Sigmoid colon (tissue), 7 donors: ENCODE results near the gene GALP. TPM values are rescaled to one million over a fixed set of nuclear protein-coding genes. Genes with fewer than 3 reads are reported as not detected.

Experiments used
- DNase-seq: peaks from one replicate; pipeline ENCODE4 v3.0.0-alpha.2; 2019
- H3K27ac ChIP-seq, 4 donors: fragments of 200-600 bp; sonication (generic); one replicate each; pipeline ENCODE4 v1.5.1; 2016 to 2019; ENCODE audit warnings: mild to moderate bottlenecking in 1 of 4
- H3K27me3 ChIP-seq, 3 donors: fragments of 200-600 bp; sonication (generic); one replicate each; pipeline ENCODE4 v1.5.1; 2019; ENCODE audit warnings: mild to moderate bottlenecking in 1 of 3
- H3K36me3 ChIP-seq, 4 donors: fragments of 200-600 bp; sonication (generic); one replicate each; pipeline ENCODE4 v1.5.1; 2016 to 2019
- H3K4me1 ChIP-seq, 4 donors: fragments of 200-600 bp; sonication (generic); one replicate each; pipeline ENCODE4 v1.5.1; 2017 to 2019
- H3K4me3 ChIP-seq, 4 donors: fragments of 200-600 bp; sonication (generic); one replicate each; pipeline ENCODE4 v1.5.1; 2017 to 2019; ENCODE audit warnings: mild to moderate bottlenecking in 2 of 4, moderate library complexity in 1 of 4
- H3K9me3 ChIP-seq, 4 donors: fragments of 200-600 bp in 3 of 4; sonication (generic) in 3 of 4; one replicate each; pipeline versions ENCODE4 v1.5.1 to v1.6.1; 2013 to 2019
- CTCF ChIP-seq, 4 experiments: fragments of 450-650 bp in 3 of 4; fragments of 200-600 bp in 1 of 4; IDR thresholded peaks; one replicate each; pipeline ENCODE4 v1.5.1; 2016 to 2019; ENCODE audit warnings: antibody characterized with exemption in 4 of 4, mild to moderate bottlenecking in 3 of 4, moderate library complexity in 2 of 4
- EP300 ChIP-seq, 4 donors: sonication (generic); formaldehyde crosslinking; IDR thresholded peaks; one replicate each; pipeline ENCODE4 v1.6.1; 2017; ENCODE audit warnings: antibody characterized with exemption in 4 of 4
- POLR2A ChIP-seq, 2 donors: fragments of 450-650 bp; IDR thresholded peaks; one replicate each; pipeline ENCODE4 v1.6.1; 2016; ENCODE audit warnings: antibody characterized with exemption in 2 of 2, mild to moderate bottlenecking in 2 of 2, moderate library complexity in 2 of 2
- POLR2AphosphoS5 ChIP-seq, 4 donors: sonication (generic); formaldehyde crosslinking; IDR thresholded peaks; one replicate each; pipeline ENCODE4 v1.6.1; 2017; ENCODE audit warnings: antibody characterized with exemption in 4 of 4
- WGBS, 2 donors: extraction: QIAGEN DNeasy Blood & Tissue Kit; methylation state at CpG; one replicate each; pipeline ENCODE4 v1.1.7; 2013; 5-methylcytosine and 5-hydroxymethylcytosine counted together
- intact Hi-C: fragments of 100-400 bp; cut with DNase I; formaldehyde crosslinking; loops from one replicate; pipeline ENCODE4 v1.15.1; 2023
- polyA plus RNA-seq, 3 donors: library from polyadenylated mRNA; stranded (reverse); fragments of 200-250 nt; gene quantifications; one replicate each; pipeline ENCODE4 v1.2.3, GENCODE V29; 2013
- small RNA-seq, 3 donors: library from RNA; depleted of rRNA; stranded (forward); fragments of <200 nt; gene quantifications; one replicate each; pipeline ENCODE3, GENCODE V24; 2016
- total RNA-seq, 4 donors: library from RNA; depleted of rRNA; stranded (reverse); fragments of >200 nt; gene quantifications; one replicate each; pipeline ENCODE4 v1.1.0, GENCODE V29; 2016
- donor health status: healthy with polysubstance abuse.
- donor health status: Bipolar disorder and iron deficiency.
- donor health status: healthy.

Gene GALP
- total and polyA plus RNA-seq, 7 donors: not detected

DNA sequence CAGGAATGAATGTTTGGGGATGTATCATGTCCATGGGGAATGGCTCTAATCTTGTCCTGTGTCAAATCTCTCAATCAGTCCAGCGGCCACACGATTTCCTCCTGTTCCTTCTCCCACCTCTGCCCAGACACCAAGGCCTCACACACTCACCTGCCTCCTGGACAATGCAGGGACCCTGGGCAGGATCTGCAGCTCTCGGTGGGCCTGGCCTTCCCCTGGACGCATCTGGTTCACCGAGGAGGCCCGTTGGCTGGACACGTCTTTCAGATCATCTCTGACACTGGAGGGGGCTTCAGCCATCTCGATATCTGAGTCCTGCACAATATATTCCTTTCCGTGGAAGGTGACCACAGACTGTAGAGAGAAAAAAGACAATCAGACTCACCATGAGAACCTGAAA is 47.7 kb downstream of the GALP start:
- H3K27me3 ChIP-seq: no peaks in the 10 kb centered on the region
- WGBS, 2 donors: 94% methylated on average over 9 of the region's 9 CpGs
- no peaks in the 10 kb centered on the region for H3K4me1 ChIP-seq
- H3K27ac ChIP-seq: no peak overlapping the region
- peaks cover 0 to 5% (median 0%) of the 10 kb centered on the region in 4 donors for H3K36me3 ChIP-seq
- intact Hi-C loops: no loop called here
- DNase-seq: no peak
- no peak for TF ChIP-seq CTCF (IDR thresholded peaks at IDR 0.05)
- TF ChIP-seq EP300 (IDR thresholded peaks at IDR 0.05): no peak
- TF ChIP-seq POLR2A (IDR thresholded peaks at IDR 0.05): no peak
- no peak for TF ChIP-seq POLR2AphosphoS5 (IDR thresholded peaks at IDR 0.05)
- H3K9me3 ChIP-seq: no peaks in the 10 kb centered on the region
- H3K4me3 ChIP-seq: no peak overlapping the region

Small RNA genes within 50 kb of the gene (small RNA-seq; reads per million reads assigned to genes)
- 0 reads per million in 3 donors for gene AC024580.2

Other genes starting within 250 kb of the GALP start
- not detected for gene NLRP13, start 243.7 kb upstream of the GALP start, total RNA-seq
- not detected for gene NLRP13, start 243.7 kb upstream of the GALP start, polyA plus RNA-seq
- not detected for gene NLRP8, start 228.2 kb upstream of the GALP start, total RNA-seq
- gene NLRP8, start 228.2 kb upstream of the GALP start, polyA plus RNA-seq: not detected
- not detected for gene NLRP5, start 189.2 kb upstream of the GALP start, total RNA-seq
- not detected for gene NLRP5, start 189.2 kb upstream of the GALP start, polyA plus RNA-seq
- 10 to 100 TPM; 11.0 to 14.1 (median 12.1) TPM for gene ZNF787, start 54.7 kb upstream of the GALP start, total RNA-seq
- gene ZNF787, start 54.7 kb upstream of the GALP start, polyA plus RNA-seq: 10 to 100 TPM; 25.2 to 38.3 (median 26.1) TPM
- gene ZNF444, start 34.7 kb upstream of the GALP start, total RNA-seq: 10 to 100 TPM; 25.3 to 57.4 (median 34.1) TPM
- gene ZNF444, start 34.7 kb upstream of the GALP start, polyA plus RNA-seq: 10 to 100 TPM; 11.4 to 27.9 (median 14.3) TPM
- gene ZSCAN5B, start 21.8 kb downstream of the GALP start, total RNA-seq: not detected
- gene ZSCAN5B, start 21.8 kb downstream of the GALP start, polyA plus RNA-seq: under 1 TPM in 2 of 3 donors, not detected in 1; 0.06 to 0.60 TPM
- gene ZSCAN5C, start 26.3 kb downstream of the GALP start, total RNA-seq: not detected
- not detected for gene ZSCAN5C, start 26.3 kb downstream of the GALP start, polyA plus RNA-seq
- gene EDDM13, start 96.7 kb downstream of the GALP start, total RNA-seq: not detected
- gene EDDM13, start 96.7 kb downstream of the GALP start, polyA plus RNA-seq: 10 to 100 TPM in 1 of 3 donors, under 1 TPM in 1, not detected in 1; 0.32 to 10.8 TPM
- gene ZSCAN5A, start 138.8 kb downstream of the GALP start, total RNA-seq: 1 to 10 TPM; 4.3 to 5.8 (median 5.4) TPM
- 1 to 10 TPM; 5.1 to 7.2 (median 5.4) TPM for gene ZSCAN5A, start 138.8 kb downstream of the GALP start, polyA plus RNA-seq
- gene ZNF582, start 217.5 kb downstream of the GALP start, total RNA-seq: 1 to 10 TPM; 3.9 to 5.5 (median 4.5) TPM
- gene ZNF582, start 217.5 kb downstream of the GALP start, polyA plus RNA-seq: 1 to 10 TPM; 2.0 to 2.4 (median 2.3) TPM
- gene ZNF583, start 228.3 kb downstream of the GALP start, total RNA-seq: 10 to 100 TPM in 2 of 4 donors, 1 to 10 TPM in 2; 8.7 to 12.7 (median 10.4) TPM
- gene ZNF583, start 228.3 kb downstream of the GALP start, polyA plus RNA-seq: 1 to 10 TPM in 2 of 3 donors, under 1 TPM in 1; under 0.01 to 1.4 (median 1.4) TPM